ENCODE data around the gene GCH1. TPM values are rescaled to one million over a fixed set of nuclear protein-coding genes. Genes with fewer than 3 reads are reported as not detected.
A peak's percentile ranks its signal among the peaks of the same experiment; 100 is the strongest.

GCH1 gene
- total RNA-seq, 1 experiment from 2014 or later = 7.1 TPM

DNA sequence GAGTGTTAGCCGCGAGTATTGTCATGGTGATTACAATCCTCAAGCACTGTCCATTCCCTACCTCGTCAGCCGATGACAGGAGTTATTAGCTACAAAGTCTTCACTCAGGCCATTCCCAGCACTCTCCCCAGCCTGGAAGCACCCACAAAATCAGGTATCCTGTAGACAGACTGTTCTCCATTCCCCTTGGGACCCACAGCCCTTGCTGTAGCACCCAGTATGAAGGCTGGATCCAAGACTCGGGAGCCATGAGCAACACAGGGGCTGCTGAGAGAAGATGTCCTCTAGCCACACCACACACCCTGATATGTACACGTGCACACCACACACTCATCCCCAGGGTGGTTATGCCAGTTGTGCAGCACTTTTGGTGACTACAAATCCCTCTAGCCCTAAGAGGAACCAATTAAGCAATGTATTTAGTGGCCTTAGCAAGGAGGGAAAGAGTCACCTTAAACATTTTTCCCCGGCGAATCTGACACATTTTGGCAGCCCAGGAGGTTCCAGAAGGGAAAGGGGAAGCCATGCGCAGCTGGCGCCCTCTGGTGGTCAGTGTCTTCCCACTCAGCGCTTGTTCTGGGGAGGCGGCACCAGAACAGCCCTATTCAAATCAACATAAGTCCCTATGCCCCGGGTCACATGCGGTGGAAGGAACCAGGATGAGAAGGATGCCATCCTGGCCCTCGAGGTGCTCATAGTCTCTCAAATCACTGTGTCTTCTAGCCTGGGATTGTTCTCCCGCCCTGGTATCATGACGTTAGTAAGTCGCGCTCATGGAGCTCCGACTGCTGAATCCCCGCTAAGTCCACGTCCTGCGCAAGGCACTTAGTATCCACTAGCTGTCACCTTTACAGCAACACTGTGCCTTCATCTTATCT lies 96.9 kb downstream of the GCH1 start:
- TF ChIP-seq, protein P1, sequence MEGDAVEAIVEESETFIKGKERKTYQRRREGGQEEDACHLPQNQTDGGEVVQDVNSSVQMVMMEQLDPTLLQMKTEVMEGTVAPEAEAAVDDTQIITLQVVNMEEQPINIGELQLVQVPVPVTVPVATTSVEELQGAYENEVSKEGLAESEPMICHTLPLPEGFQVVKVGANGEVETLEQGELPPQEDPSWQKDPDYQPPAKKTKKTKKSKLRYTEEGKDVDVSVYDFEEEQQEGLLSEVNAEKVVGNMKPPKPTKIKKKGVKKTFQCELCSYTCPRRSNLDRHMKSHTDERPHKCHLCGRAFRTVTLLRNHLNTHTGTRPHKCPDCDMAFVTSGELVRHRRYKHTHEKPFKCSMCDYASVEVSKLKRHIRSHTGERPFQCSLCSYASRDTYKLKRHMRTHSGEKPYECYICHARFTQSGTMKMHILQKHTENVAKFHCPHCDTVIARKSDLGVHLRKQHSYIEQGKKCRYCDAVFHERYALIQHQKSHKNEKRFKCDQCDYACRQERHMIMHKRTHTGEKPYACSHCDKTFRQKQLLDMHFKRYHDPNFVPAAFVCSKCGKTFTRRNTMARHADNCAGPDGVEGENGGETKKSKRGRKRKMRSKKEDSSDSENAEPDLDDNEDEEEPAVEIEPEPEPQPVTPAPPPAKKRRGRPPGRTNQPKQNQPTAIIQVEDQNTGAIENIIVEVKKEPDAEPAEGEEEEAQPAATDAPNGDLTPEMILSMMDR (IDR thresholded peaks at IDR 0.05; ENCODE audit: unreplicated experiment) = peak; percentile 91
- H3K4me3 Mint-ChIP-seq (ENCODE audit: unreplicated experiment) = no peak overlapping the region
- BruUV-seq (replicated peaks) = no TSS peak
- CTCF ChIA-PET = interaction anchor here (0.6 to 4.0 kb wide), 30 partner anchors 8 to 1409 kb away, joined by 3 to 32 read pairs (median 4); no protein-coding TSS in a partner anchor
- no peaks in the 10 kb centered on the region for H3K9me3 Mint-ChIP-seq (ENCODE audit: unreplicated experiment)
- DNase-seq (ENCODE audit: unreplicated experiment) = peak; percentile 86
- peaks cover under 1% of the 10 kb centered on the region for H3K27me3 Mint-ChIP-seq (ENCODE audit: insufficient read depth, unreplicated experiment)
- intact Hi-C loops (cut with micrococcal nuclease) = loop anchor here (1.0 to 5.0 kb wide), 5 partner anchors 33 to 438 kb away; partner anchors contain the start of gene CGRRF1
- POLR2A ChIA-PET = interaction anchor here (0.8 to 1.3 kb wide), 2 partner anchors 32 to 242 kb away, joined by 3 to 4 read pairs; no protein-coding TSS in a partner anchor
- H3K27ac Mint-ChIP-seq (ENCODE audit: low read depth, unreplicated experiment) = no peak overlapping the region
- H3K4me1 Mint-ChIP-seq (ENCODE audit: insufficient read depth, unreplicated experiment) = peaks cover 12% of the 10 kb centered on the region
- no peaks in the 10 kb centered on the region for H3K36me3 Mint-ChIP-seq (ENCODE audit: insufficient read depth, unreplicated experiment)

DNA sequence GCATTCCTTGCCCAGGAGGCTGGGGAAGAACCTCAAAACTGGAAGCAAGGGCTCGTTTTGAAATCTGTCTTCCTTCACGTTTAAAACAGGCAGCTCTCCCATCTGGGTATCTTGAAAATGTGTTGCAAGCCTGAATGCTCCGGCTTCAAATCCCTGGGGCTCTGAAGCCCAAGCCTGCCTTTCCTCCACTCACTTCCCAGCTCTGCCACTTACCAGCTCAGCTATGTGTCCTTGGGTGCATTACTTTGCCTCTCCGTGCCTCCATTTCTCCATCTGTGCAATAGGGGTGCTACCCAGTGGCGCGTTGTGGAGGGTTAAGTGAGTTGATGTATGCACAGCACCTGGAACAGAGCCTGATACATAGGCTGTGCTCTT lies 97.6 kb downstream of the GCH1 start:
- H3K27me3 Mint-ChIP-seq (ENCODE audit: insufficient read depth, unreplicated experiment) = no peaks in the 10 kb centered on the region
- H3K4me3 Mint-ChIP-seq (ENCODE audit: unreplicated experiment) = no peak overlapping the region
- peaks cover 12% of the 10 kb centered on the region for H3K4me1 Mint-ChIP-seq (ENCODE audit: insufficient read depth, unreplicated experiment)
- ChIA-PET POLR2A (interaction anchor here (1.3 kb wide), 1 partner anchor 31 kb away, joined by 3 read pairs; no protein-coding TSS in a partner anchor), CTCF (interaction anchor here (0.6 to 4.0 kb wide), 20 partner anchors 8 to 449 kb away, joined by 3 to 32 read pairs (median 4); no protein-coding TSS in a partner anchor)
- TF ChIP-seq, protein P1 (IDR thresholded peaks at IDR 0.05; ENCODE audit: unreplicated experiment) = no peak
- no peaks in the 10 kb centered on the region for H3K36me3 Mint-ChIP-seq (ENCODE audit: insufficient read depth, unreplicated experiment)
- BruUV-seq (replicated peaks) = no TSS peak
- no peaks in the 10 kb centered on the region for H3K9me3 Mint-ChIP-seq (ENCODE audit: unreplicated experiment)
- no peak for DNase-seq (ENCODE audit: unreplicated experiment)
- intact Hi-C loops (cut with micrococcal nuclease) = loop anchor here (1.0 to 5.0 kb wide), 5 partner anchors 33 to 438 kb away; partner anchors contain the start of gene CGRRF1
- H3K27ac Mint-ChIP-seq (ENCODE audit: low read depth, unreplicated experiment) = no peak overlapping the region

DNA sequence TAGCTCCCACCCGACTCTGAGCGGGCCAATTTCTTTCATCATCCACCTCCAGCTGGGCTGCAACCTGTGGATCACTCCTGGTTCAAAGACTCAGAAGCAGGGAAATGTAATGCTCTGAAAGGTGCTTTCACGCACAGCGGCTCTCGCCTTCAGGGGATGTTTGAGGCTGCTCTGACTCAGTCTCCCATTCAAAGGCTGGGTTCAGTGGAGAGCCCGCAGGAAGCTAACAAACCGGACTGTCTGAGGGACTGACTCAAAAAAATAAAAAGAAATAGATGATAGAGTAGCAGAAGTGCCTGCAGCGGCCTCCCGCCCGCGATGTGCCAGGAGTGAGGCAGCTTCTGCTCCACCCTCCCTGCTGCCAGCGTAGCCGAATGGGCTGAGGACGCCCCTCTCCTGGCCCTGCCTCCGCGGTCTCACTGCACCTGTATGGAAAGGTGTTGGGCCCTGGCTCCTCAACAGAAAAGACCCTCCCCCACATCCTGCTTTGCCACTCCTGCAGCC lies 98.0 kb downstream of the GCH1 start:
- TF ChIP-seq, protein P1 (IDR thresholded peaks at IDR 0.05; ENCODE audit: unreplicated experiment) = no peak
- no peak for DNase-seq (ENCODE audit: unreplicated experiment)
- H3K4me1 Mint-ChIP-seq (ENCODE audit: insufficient read depth, unreplicated experiment) = peaks cover 12% of the 10 kb centered on the region
- H3K4me3 Mint-ChIP-seq (ENCODE audit: unreplicated experiment) = no peak overlapping the region
- ChIA-PET POLR2A (interaction anchor here (1.3 kb wide), 1 partner anchor 31 kb away, joined by 3 read pairs; no protein-coding TSS in a partner anchor), CTCF (interaction anchor here (0.6 to 4.0 kb wide), 22 partner anchors 9 to 448 kb away, joined by 3 to 32 read pairs (median 4); no protein-coding TSS in a partner anchor)
- H3K9me3 Mint-ChIP-seq (ENCODE audit: unreplicated experiment) = no peaks in the 10 kb centered on the region
- BruUV-seq (replicated peaks) = no TSS peak
- intact Hi-C loops (cut with micrococcal nuclease) = loop anchor here (1.0 to 5.0 kb wide), 5 partner anchors 32 to 437 kb away; partner anchors contain the start of gene CGRRF1
- no peak overlapping the region for H3K27ac Mint-ChIP-seq (ENCODE audit: low read depth, unreplicated experiment)
- no peaks in the 10 kb centered on the region for H3K27me3 Mint-ChIP-seq (ENCODE audit: insufficient read depth, unreplicated experiment)
- no peaks in the 10 kb centered on the region for H3K36me3 Mint-ChIP-seq (ENCODE audit: insufficient read depth, unreplicated experiment)

All from MCF 10A (cell line).